ENCODE data around the gene ANKRD49. TPM values are rescaled to one million over a fixed set of nuclear protein-coding genes. Genes with fewer than 3 reads are reported as not detected.

The ANKRD49 gene
- total RNA-seq, 1 donor from 2014 or later, result 10.1 TPM

GRCh38 chr11:94543695-94544645 is 50.2 kb downstream of the ANKRD49 start, which contains the start of gene FUT4:
Gene FUT4 (plus strand): TSS chr11:94543921. CDS start chr11:94544134, 213 bp downstream.
- DNase-seq (ENCODE audit: low read depth in 2 of 2), result peak; percentile 78 to 83

GRCh38 chr11:94544646-94545263 is 51.0 kb downstream of the ANKRD49 start:
- DNase-seq (ENCODE audit: low read depth in 2 of 2), result peak in 1 of 2 donors; percentile 3

DNA sequence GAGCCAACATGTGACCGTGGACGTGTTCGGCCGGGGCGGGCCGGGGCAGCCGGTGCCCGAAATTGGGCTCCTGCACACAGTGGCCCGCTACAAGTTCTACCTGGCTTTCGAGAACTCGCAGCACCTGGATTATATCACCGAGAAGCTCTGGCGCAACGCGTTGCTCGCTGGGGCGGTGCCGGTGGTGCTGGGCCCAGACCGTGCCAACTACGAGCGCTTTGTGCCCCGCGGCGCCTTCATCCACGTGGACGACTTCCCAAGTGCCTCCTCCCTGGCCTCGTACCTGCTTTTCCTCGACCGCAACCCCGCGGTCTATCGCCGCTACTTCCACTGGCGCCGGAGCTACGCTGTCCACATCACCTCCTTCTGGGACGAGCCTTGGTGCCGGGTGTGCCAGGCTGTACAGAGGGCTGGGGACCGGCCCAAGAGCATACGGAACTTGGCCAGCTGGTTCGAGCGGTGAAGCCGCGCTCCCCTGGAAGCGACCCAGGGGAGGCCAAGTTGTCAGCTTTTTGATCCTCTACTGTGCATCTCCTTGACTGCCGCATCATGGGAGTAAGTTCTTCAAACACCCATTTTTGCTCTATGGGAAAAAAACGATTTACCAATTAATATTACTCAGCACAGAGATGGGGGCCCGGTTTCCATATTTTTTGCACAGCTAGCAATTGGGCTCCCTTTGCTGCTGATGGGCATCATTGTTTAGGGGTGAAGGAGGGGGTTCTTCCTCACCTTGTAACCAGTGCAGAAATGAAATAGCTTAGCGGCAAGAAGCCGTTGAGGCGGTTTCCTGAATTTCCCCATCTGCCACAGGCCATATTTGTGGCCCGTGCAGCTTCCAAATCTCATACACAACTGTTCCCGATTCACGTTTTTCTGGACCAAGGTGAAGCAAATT is 51.7 kb downstream of the ANKRD49 start:
- DNase-seq (ENCODE audit: low read depth in 2 of 2), result no peak

GRCh38 chr11:94546162-94546470 is 52.3 kb downstream of the ANKRD49 start:
- DNase-seq (ENCODE audit: low read depth in 2 of 2), result no peak

DNA sequence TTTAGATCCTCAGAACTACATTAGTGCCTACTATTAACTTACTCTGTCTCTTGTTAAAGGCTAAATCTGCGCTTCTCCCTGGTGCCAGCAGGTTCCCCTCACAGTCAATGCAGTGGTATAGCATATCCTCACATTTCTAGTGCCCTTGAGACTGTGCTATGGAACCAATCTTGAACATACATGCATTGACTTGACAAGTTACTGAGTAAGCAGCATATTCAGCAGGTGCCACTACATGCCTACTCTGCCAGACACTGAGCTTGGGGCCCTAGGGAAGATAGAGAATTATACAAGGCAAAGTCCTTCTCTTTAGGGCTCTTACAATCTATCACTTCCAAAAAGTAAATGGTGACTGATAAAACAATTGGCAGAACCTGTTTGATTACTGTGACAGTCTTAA is 53.1 kb downstream of the ANKRD49 start:
- no peak for DNase-seq (ENCODE audit: low read depth in 2 of 2)

DNA sequence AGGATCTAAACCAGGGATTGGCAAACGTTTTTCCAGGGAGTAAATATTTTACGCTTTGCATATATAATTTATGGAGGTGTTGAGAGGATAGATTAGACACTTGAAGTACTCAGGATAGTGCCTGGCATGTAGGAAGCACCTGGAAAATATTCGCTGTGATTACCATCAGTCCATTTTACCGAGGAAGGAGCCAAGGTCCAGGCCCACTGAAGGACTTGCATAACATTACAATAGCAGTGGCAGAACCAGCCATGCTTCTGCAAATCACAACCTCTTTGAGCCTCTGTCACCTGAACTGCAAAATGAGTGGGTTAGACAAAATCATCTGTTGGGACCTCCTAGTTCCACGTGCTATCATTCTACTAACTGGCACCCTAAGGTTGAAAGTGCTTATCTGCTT is 55.4 kb downstream of the ANKRD49 start:
- DNase-seq (ENCODE audit: low read depth in 2 of 2), result no peak

Other genes with a start within 250 kb of the ANKRD49 start
- gene IZUMO1R, start 189.4 kb upstream of the ANKRD49 start, total RNA-seq, result not detected in 2 replicates
- not detected in 2 replicates for gene GPR83, start 92.6 kb upstream of the ANKRD49 start, total RNA-seq
- gene MRE11, start 140 bp upstream of the ANKRD49 start, total RNA-seq, result 10.1 and 10.2 TPM in 2 replicates
- not detected in 2 replicates for gene C11orf97, start 18.5 kb downstream of the ANKRD49 start, total RNA-seq
- gene FUT4, start 49.9 kb downstream of the ANKRD49 start, total RNA-seq, result 2.8 and 6.3 TPM in 2 replicates
- 0.65 and 0.79 TPM in 2 replicates for gene PIWIL4, start 73.4 kb downstream of the ANKRD49 start, total RNA-seq